Stimulated activated CD8-positive, alpha-beta memory T cell treated with anti-CD3 and anti-CD28 coated beads, Interleukin-15, amount 100 ng/mL, for 1 hour (primary cell): ENCODE measurements around the gene VHLL.
A peak's percentile ranks its signal among the peaks of the same experiment; 100 is the strongest.

Source experiments
- DNase-seq: peaks from one replicate; pipeline ENCODE4 v3.0.0-alpha.2; 2020; ENCODE audit warnings: low read depth

The VHLL gene

DNA sequence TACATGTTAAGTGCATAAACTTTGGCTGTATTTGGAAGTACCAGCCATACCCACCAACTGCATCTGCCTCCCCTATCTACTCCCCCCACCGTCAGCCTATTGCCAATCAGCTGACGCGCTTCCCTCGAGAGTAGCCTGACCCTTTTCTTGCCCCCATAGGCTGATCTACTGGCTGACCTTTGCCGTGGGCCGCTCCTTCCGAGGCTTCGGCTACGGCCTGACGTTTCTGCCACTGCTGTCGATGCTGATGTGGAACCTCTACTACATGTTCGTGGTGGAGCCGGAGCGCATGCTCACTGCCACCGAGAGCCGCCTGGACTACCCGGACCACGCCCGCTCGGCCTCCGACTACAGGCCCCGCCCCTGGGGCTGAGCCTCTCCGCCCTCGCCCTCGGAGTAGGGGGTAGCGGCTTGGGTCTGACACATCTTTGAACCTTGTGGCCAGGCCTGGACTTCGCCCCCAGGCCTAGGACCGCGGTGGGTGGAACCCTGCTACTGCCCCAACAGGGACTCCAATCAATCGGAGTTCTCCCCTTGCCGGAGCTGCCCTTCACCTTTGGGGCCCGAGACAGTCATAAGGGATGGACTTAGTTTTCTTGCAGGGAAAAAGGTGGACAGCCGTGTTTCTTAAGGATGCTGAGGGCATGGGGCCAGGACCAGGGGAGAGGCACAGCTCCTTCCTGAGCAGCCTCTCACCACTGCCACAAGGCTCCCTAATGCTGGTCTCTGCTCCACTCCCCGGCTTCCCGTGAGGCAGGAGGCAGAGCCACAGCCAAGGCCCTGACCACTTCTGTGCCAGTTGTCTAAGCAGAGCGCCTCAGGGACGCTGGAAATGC lies 7.7 kb downstream of the VHLL start:
- no peak for DNase-seq

DNA sequence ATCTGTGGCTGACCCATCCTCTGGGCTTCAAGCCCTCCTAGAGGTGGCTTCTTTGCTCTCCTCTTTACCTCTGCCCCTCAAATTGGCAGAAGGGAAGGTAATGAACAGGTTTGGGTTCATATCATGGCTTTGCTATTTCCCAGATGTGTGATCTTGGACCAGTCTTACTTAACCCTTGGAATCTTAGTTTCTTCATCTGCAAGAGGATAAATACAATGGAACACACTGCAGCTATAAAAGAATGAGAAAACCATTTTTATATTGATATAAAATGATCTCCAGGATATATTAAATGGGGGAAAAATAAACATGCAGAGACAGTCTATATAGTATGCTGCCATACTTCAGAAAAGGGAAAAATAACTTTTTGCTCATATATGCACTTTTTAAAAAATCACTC lies 9.2 kb downstream of the VHLL start:
- DNase-seq, result no peak

GRCh38 chr1:156286061-156286460 lies 13.0 kb downstream of the VHLL start:
- no peak for DNase-seq

- DNase-seq, result no peak
These were observed 13.7 kb downstream of the VHLL start for GRCh38 chr1:156285437-156285836.

- no peak for DNase-seq
These were observed 14.3 kb downstream of the VHLL start for GRCh38 chr1:156284757-156285156.

- DNase-seq, result no peak
These were observed 15.0 kb downstream of the VHLL start, which contains the start of gene TMEM79 for GRCh38 chr1:156284112-156284511. TSS of gene TMEM79 (plus strand) at chr1:156284325. CDS start at chr1:156285227, 902 bp downstream.

DNA sequence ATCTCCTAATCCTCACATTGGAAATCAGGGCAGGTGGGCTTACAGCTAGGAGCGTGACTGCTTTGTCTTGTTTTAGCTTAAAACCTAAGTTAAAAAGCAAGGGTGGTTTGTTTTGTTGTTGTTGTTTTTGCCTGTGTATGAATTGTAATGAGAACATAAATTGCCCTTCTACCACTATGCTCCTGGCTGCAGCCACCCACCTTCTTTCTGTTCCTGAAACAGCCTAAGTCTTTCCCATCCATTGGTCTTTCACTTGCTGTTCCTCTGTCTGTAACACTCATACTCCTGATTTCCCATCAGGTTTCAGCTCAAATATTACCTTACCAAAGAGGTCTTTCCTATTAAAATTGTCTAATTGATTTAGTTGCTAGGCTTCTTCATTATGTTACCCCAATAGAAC lies 15.6 kb downstream of the VHLL start:
- DNase-seq, result no peak

DNA sequence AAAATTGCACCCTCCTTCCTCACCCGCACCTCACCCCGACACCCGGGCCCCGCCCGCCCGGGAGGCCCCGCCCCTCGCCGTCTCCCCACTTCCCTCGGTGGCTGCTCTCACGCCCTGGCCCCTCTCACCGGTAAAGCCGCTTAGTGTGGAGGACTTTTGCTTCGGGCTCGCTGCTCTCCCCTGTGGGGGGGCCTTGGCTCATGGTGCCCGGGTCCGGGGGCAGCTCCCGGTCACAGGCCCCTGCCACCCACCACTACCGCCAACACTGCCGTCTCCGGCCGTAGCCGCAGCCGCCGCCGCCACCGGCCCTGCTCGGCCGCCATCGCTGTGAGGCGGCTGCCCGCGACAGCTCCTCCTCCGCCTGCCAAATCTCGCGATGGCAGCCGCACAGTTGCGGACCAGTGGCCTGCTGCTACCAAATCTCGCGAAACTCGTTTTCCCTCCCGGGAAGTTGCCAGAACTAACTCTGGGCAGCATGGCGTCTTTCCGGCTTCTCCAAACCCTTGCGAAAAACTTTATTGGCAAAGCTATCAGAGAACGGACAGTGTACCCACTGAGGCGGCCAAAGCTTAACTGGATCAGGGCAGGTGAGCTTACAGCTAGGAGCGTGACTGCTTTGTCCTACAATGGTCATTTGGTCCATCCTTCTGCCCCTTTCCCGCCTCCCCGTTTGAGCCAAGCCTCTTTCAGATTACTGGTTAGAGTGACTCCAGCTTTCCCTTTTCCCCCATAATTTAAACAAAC lies 16.5 kb downstream of the VHLL start, which contains the start of gene SMG5:
SMG5 (minus strand) TSS at position 347 of the 744 bp plus-strand sequence; CDS start at position 202, 145 bp downstream.
- DNase-seq, result peak; percentile 88

GRCh38 chr1:156281693-156282478 lies 17.2 kb downstream of the VHLL start:
- DNase-seq, result no peak

- DNase-seq, result no peak
These were observed 17.8 kb downstream of the VHLL start for GRCh38 chr1:156281281-156281680.

DNA sequence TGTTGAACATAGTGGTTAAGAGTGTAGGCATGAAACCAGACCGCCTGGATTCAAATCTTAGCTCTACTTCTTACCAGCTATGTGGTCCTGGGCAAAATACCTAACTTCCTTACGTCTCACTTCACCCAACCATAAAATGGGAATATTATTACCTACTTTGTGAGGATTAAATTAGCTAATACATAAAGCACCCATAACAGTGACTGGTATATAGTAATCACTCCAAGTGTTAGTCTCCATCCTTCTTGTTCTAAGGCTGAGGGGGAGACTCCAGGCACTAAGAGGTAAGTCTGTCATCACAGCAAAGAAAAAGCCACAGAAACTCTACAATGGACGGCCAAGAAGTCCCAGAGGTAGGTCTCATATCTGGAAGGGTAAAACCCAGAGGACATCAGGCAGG lies 19.3 kb downstream of the VHLL start:
- no peak for DNase-seq

- no peak for DNase-seq
These were observed 22.1 kb downstream of the VHLL start for GRCh38 chr1:156276966-156277381.

DNA sequence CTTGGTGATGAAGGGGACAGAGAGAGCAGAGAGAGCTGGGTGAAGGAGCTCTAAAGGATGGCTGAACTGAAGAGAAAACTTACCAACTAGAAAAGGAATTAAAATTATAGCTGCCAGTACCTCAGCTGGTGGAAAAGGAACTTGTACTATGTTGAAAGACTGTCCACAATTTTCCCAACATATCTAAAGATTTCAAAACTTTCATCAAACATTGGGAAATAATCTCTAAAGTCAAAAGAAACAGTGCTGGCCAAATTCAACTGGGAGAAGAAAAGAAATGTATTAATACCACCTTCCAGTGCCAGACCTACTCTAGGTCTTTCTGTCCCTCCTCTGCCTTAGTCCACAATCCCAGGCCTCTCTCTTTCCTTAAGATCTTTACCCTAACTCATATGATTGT lies 22.6 kb downstream of the VHLL start:
- DNase-seq, result no peak

DNA sequence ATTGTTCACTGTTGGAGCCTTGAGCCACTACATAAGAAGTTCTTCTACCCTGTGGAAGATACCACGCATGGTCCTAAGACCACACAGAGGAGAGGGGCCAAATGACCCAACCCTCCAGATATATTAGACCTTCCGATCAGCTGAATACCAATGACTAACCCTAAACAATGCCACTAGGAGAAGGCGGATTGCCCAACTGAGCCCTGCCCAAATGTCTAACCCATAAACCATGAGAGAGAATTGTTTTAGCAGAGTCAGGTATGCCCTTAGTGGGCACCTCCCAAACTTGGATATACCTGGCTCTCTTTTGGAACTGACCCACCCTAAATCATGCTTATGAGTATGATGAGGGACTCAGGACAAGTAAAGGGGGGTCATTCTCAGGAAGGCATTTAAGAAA lies 28.8 kb downstream of the VHLL start:
- DNase-seq, result no peak

GRCh38 chr1:156268336-156268735 lies 30.8 kb downstream of the VHLL start:
- DNase-seq, result no peak

- no peak for DNase-seq
These were observed 33.1 kb downstream of the VHLL start for GRCh38 chr1:156266051-156266450.

- no peak for DNase-seq
These were observed 35.8 kb downstream of the VHLL start for GRCh38 chr1:156263288-156263655.

- no peak for DNase-seq
These were observed 36.4 kb downstream of the VHLL start for GRCh38 chr1:156262461-156263287.

GRCh38 chr1:156260896-156261295 lies 38.2 kb downstream of the VHLL start:
- DNase-seq, result no peak

DNA sequence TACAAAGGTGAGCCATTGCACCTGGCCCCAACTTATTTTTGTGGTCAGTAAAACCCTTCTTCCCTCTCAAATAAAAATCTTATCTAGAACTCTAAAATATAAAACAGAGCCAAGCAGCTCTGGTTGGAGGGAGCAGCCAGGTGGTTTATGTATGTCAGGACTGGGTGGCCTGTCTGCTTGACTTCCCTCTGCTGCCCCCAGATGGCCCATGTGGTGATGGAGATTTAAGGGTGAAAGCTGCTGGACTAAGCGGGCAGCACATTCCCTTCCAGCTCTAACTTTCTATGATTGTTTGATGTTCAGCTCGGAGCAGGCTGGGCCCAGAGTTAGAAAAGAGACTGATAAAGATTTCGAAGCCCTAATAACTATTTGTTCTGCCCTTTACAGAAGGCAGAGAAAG lies 39.3 kb downstream of the VHLL start:
- DNase-seq, result no peak

DNA sequence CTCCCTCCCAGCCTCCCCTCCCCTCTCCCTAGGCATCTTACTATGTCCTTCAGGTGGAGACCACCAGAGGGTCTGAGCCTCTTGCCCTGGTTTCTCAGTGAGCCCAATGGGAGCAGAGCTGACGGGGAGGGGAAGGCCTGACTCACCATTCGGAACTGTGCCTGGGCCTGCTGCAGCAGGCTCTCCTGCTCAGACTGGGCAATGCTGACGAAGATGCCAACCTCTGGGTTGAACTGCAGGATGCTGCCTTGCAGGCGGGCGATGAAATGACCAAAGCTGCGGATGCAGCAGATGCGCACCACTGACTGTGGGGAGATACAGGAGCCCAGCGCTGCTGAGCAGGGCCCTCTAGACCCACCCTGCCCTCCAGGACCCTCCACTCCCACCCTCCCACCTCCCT lies 40.2 kb downstream of the VHLL start:
- DNase-seq, result no peak

DNA sequence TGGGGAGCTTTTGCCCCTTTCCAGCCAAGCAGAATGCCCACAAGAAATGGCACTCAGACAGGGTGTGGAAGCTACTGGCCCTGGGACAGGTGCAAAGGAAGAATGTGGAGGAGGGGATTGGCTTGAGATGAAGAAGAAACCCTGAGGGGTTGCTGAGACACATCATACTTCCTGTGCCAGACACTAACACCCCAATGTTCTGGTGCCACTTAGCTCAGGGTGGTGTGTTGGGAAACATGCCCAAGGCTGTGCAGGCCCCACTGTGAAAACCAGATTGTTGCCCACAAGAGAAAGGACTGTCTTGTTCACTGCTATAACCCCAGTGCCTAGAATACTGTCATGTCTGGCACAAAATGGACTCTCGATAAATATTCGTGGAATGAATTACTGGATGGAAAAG lies 41.4 kb downstream of the VHLL start:
- DNase-seq, result no peak
